ENCODE measurements around the gene SLC35F3.
A peak's percentile ranks its signal among the peaks of the same experiment; 100 is the strongest.
"Not testable (repeated sequence)": the region's sequence is repeated elsewhere in the genome, so short reads cannot be mapped to it uniquely, and the experiment has no call there.

Gene SLC35F3

GRCh38 chr1:234118911-234119310 lies 214.4 kb downstream of the SLC35F3 start:
- TF ChIP-seq TAF1 (IDR thresholded peaks at IDR 0.05; ENCODE audit: low read depth, low read length) (no peak), POLR2AphosphoS5 (IDR thresholded peaks at IDR 0.05; ENCODE audit: low read depth, low read length) (no peak), POU2F2 (IDR thresholded peaks at IDR 0.05; ENCODE audit: low read depth, low read length) (no peak)
- no peak for FAIRE-seq
- no peak for DNase-seq (ENCODE audit: insufficient read length, low spot score)

DNA sequence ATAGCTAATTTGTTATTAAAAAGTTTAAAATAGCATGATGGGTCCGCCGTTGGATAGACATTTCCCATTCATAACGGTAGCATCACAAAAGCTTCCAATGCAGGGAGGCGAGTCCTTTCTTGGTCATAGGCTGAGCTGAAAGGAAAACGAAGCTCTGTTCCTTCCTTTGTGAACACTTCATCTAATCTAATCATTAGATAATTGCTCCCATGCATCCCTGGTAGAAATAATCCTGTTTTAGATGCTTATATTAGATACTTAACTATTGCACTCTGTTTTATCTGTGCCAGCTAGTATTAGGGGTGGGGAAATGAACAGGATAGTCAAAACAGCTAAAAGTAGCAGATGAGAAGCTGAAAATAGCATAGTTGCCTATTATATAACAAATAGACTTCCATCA lies 215.0 kb downstream of the SLC35F3 start:
- TF ChIP-seq PAX5 (IDR thresholded peaks at IDR 0.05; ENCODE audit: insufficient read depth, low read length, severe bottlenecking), result no peak
- TF ChIP-seq TAF1 (IDR thresholded peaks at IDR 0.05; ENCODE audit: low read depth, low read length), result no peak
- FAIRE-seq (no peak), DNase-seq (ENCODE audit: insufficient read length, low spot score) (no peak)

DNA sequence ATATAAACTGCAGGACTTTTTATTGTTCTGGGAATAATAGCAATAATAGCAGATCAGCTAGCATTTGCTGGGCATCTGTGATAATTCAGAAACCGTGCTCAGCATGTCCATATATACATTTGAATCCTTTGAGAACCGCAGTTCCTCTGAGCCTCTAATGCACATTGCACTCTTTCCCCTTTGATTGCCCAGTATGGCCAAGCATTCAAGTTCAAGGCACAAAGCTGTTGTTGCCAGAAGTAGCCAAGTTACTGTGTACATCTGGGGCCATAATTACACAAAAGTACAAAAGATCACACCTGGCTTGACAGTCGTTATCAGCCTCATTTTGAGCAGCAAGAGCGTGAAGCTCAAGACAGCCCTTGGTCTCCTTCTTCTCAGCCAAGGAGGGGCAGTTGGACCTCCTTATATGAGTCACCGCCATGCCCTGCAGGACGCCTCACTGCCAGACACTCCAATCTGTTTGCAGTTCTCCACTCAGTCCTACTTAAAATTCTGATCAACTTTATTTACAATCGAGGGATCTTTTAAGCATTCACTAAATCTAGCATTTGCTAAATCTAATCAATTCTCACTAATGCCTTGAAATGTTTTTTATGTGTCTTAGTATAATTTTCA lies 216.0 kb downstream of the SLC35F3 start:
- DNase-seq (ENCODE audit: insufficient read length, low spot score) (no peak), FAIRE-seq (no peak)
- TF ChIP-seq POU2F2 (IDR thresholded peaks at IDR 0.05; ENCODE audit: low read depth, low read length), result no peak
- TF ChIP-seq PAX5 (IDR thresholded peaks at IDR 0.05; ENCODE audit: insufficient read depth, low read length, severe bottlenecking), result no peak
- no peak for TF ChIP-seq SPI1 (IDR thresholded peaks at IDR 0.05; ENCODE audit: low read depth, low read length)
- TF ChIP-seq POLR2AphosphoS5 (IDR thresholded peaks at IDR 0.05; ENCODE audit: low read depth, low read length), result no peak
- no peak for TF ChIP-seq TAF1 (IDR thresholded peaks at IDR 0.05; ENCODE audit: low read depth, low read length)
- no peak for TF ChIP-seq POLR2A (IDR thresholded peaks at IDR 0.05; ENCODE audit: low read depth, low read length)

- DNase-seq (ENCODE audit: insufficient read length, low spot score); FAIRE-seq: not testable (repeated sequence)
These were observed 217.2 kb downstream of the SLC35F3 start for GRCh38 chr1:234121659-234122058.

GRCh38 chr1:234122571-234122970 lies 218.1 kb downstream of the SLC35F3 start:
- FAIRE-seq; DNase-seq (ENCODE audit: insufficient read length, low spot score): not testable (repeated sequence)

DNA sequence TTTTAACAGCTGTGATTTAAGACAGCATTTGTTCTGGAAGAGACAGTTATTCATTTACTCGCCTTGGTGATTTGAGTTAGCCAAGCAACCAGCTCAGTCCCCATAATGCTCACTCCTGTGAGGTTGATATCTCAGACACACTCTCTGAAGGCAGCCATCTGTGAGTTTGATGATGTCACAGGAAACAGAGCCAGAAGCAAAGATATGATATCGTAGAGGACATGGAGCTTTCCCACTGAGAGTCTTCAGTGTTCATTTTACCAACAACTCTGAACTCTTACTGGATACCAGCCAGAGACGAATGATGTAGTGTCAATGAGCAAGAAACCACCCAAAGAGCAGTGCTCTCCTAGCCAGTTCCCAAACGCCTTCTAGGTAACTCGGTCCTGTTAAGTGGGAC lies 219.4 kb downstream of the SLC35F3 start:
- FAIRE-seq (no peak), DNase-seq (ENCODE audit: insufficient read length, low spot score) (no peak)
- TF ChIP-seq POU2F2 (IDR thresholded peaks at IDR 0.05; ENCODE audit: low read depth, low read length) (no peak), PAX5 (IDR thresholded peaks at IDR 0.05; ENCODE audit: insufficient read depth, low read length, severe bottlenecking) (no peak), POLR2AphosphoS5 (IDR thresholded peaks at IDR 0.05; ENCODE audit: low read depth, low read length) (no peak), POLR2A (IDR thresholded peaks at IDR 0.05; ENCODE audit: low read depth, low read length) (no peak), SPI1 (IDR thresholded peaks at IDR 0.05; ENCODE audit: low read depth, low read length) (no peak)

DNA sequence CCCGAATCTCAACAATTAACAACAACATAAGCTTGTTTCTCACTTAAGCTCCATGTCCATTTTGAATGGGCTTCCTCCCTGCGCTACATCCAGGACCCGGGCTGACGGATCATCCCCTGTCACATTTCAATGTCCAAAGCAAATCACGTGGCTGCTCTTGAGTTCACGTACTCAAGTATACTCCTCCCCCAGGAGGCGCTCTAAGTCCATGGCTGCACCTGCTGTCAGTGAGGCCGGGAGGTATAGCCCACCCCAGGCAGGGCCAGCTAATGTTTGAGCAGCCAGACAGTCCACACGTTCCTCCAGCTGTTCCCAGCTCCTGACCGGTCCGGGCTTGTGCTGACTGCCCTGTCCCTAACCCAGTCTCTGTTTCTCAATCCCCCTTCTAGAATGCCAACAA lies 220.8 kb downstream of the SLC35F3 start:
- FAIRE-seq (peak; percentile 9), DNase-seq (ENCODE audit: insufficient read length, low spot score) (peak; percentile 37)
- TF ChIP-seq TAF1 (IDR thresholded peaks at IDR 0.05; ENCODE audit: low read depth, low read length), result no peak
- no peak for TF ChIP-seq PAX5 (IDR thresholded peaks at IDR 0.05; ENCODE audit: insufficient read depth, low read length, severe bottlenecking)
- TF ChIP-seq POU2F2 (IDR thresholded peaks at IDR 0.05; ENCODE audit: low read depth, low read length), result no peak
- no peak for TF ChIP-seq SPI1 (IDR thresholded peaks at IDR 0.05; ENCODE audit: low read depth, low read length)
- TF ChIP-seq POLR2AphosphoS5 (IDR thresholded peaks at IDR 0.05; ENCODE audit: low read depth, low read length), result no peak
- no peak for TF ChIP-seq POLR2A (IDR thresholded peaks at IDR 0.05; ENCODE audit: low read depth, low read length)

DNA sequence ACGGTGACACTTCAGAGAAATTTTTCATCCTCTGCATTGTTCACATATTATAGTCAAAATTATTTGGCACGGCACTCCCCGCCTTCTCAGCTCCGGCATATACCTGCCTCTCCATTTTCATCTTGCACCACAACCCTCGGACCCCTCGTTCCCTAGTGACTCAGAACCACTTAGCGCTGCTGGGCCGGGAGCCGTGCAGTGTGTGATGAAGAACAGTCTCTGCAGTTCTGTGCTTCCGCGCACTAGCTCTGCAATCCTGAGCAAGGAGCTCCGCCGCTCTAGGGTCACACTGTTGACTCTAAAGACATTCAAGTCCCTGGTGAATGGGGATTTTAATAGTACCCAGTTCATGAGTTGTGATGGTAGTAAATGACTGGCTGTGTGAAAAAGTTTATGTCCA lies 221.2 kb downstream of the SLC35F3 start:
- DNase-seq (ENCODE audit: insufficient read length, low spot score), result no peak
- no peak for FAIRE-seq
- TF ChIP-seq POLR2A (IDR thresholded peaks at IDR 0.05; ENCODE audit: low read depth, low read length) (no peak), POLR2AphosphoS5 (IDR thresholded peaks at IDR 0.05; ENCODE audit: low read depth, low read length) (no peak), TAF1 (IDR thresholded peaks at IDR 0.05; ENCODE audit: low read depth, low read length) (no peak), PAX5 (IDR thresholded peaks at IDR 0.05; ENCODE audit: insufficient read depth, low read length, severe bottlenecking) (no peak), SPI1 (IDR thresholded peaks at IDR 0.05; ENCODE audit: low read depth, low read length) (no peak)

DNA sequence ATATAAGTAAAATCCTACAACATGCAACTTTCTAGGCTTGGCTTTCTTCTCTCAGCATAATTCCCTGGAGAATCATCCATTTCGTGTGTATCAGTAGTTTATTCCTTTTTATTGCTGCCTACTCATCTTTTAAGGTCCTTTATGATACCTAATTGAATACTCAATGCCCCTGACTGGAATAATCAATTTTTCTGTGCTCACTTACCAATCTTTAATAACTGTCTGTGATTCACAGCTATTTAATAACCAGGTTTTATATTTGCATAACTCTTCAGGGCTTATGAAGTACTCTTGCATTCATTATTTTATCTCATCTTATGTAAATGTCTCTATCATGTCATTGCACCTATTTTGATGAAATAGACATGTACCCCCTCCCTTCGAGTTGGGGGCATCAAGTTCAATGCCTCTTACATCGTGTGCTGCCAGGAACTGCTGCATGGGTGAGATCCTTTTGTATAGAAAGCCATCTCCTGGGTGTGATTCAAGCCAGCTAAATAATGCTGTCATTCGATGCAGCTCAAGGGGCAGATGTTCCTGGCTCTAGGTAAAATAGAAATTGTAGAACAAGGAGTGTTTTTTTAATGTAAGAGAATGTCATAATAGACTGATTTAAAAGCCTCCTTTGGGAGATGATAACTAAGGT lies 222.7 kb downstream of the SLC35F3 start:
- TF ChIP-seq POLR2A (IDR thresholded peaks at IDR 0.05; ENCODE audit: low read depth, low read length) (no peak), TAF1 (IDR thresholded peaks at IDR 0.05; ENCODE audit: low read depth, low read length) (no peak)
- FAIRE-seq (no peak), DNase-seq (ENCODE audit: insufficient read length, low spot score) (no peak)

- FAIRE-seq (no peak), DNase-seq (ENCODE audit: insufficient read length, low spot score) (no peak)
- TF ChIP-seq PAX5 (IDR thresholded peaks at IDR 0.05; ENCODE audit: insufficient read depth, low read length, severe bottlenecking) (no peak), SPI1 (IDR thresholded peaks at IDR 0.05; ENCODE audit: low read depth, low read length) (no peak), POLR2AphosphoS5 (IDR thresholded peaks at IDR 0.05; ENCODE audit: low read depth, low read length) (no peak), POU2F2 (IDR thresholded peaks at IDR 0.05; ENCODE audit: low read depth, low read length) (no peak), TAF1 (IDR thresholded peaks at IDR 0.05; ENCODE audit: low read depth, low read length) (no peak), POLR2A (IDR thresholded peaks at IDR 0.05; ENCODE audit: low read depth, low read length) (no peak)
These were observed 228.3 kb downstream of the SLC35F3 start for GRCh38 chr1:234132795-234133194.

GRCh38 chr1:234134878-234135277 lies 230.4 kb downstream of the SLC35F3 start:
- no peak for DNase-seq (ENCODE audit: insufficient read length, low spot score)
- TF ChIP-seq SPI1 (IDR thresholded peaks at IDR 0.05; ENCODE audit: low read depth, low read length) (no peak), TAF1 (IDR thresholded peaks at IDR 0.05; ENCODE audit: low read depth, low read length) (no peak), PAX5 (IDR thresholded peaks at IDR 0.05; ENCODE audit: insufficient read depth, low read length, severe bottlenecking) (no peak), POLR2AphosphoS5 (IDR thresholded peaks at IDR 0.05; ENCODE audit: low read depth, low read length) (no peak), POU2F2 (IDR thresholded peaks at IDR 0.05; ENCODE audit: low read depth, low read length) (no peak), POLR2A (IDR thresholded peaks at IDR 0.05; ENCODE audit: low read depth, low read length) (no peak)
- FAIRE-seq, result no peak

Measured in GM12891 (cell line).